Measurements from ENCODE around the gene GPSM3. TPM values are rescaled to one million over a fixed set of nuclear protein-coding genes. Genes with fewer than 3 reads are reported as not detected.

GPSM3 gene
- total RNA-seq, 1 experiment from 2014 or later, result 4.8 TPM

Small RNAs within 50 kb of the gene (microRNA-seq; reads per million reads assigned to microRNA genes)
- gene MIR6721 (10.0 reads per million, percentile 30 among the genes with 10 or more reads in this experiment), gene MIR6833 (not detected)

Other genes with a start within 250 kb of the GPSM3 start
- gene CFB, start 246.5 kb downstream of the GPSM3 start, total RNA-seq (2021), result 0.32 TPM in 1 of 2 replicates, not detected in the other
- gene NELFE, start 233.7 kb downstream of the GPSM3 start, total RNA-seq (2021), result 94.3 and 96.8 TPM in 2 replicates
- gene SKIC2, start 233.5 kb downstream of the GPSM3 start, total RNA-seq (2021), result 64.2 and 71.3 TPM in 2 replicates
- gene DXO, start 220.5 kb downstream of the GPSM3 start, total RNA-seq (2021), result 35.6 and 37.2 TPM in 2 replicates
- gene C4A, start 210.6 kb downstream of the GPSM3 start, total RNA-seq (2021), result 4.6 TPM in 2 replicates
- gene C4B, start 177.8 kb downstream of the GPSM3 start, total RNA-seq (2021), result 2.2 and 2.3 TPM in 2 replicates
- gene CYP21A2, start 154.2 kb downstream of the GPSM3 start, total RNA-seq (2021), result 0.15 TPM in 1 of 2 replicates, not detected in the other
- 11.5 and 13.6 TPM in 2 replicates for gene TNXB, start 83.3 kb downstream of the GPSM3 start, total RNA-seq (2021)
- 70.2 and 74.7 TPM in 2 replicates for gene ATF6B, start 64.4 kb downstream of the GPSM3 start, total RNA-seq (2021)
- gene FKBPL, start 62.4 kb downstream of the GPSM3 start, total RNA-seq (2021), result 13.5 and 14.1 TPM in 2 replicates
- gene PRRT1, start 40.7 kb downstream of the GPSM3 start, total RNA-seq (2021), result 4.5 and 4.7 TPM in 2 replicates
- 58.6 and 70.9 TPM in 2 replicates for gene PPT2, start 38.5 kb downstream of the GPSM3 start, total RNA-seq (2021)
- 31.3 and 32.4 TPM in 2 replicates for gene EGFL8, start 28.0 kb downstream of the GPSM3 start, total RNA-seq (2021)
- 102 and 108 TPM in 2 replicates for gene AGPAT1, start 16.6 kb downstream of the GPSM3 start, total RNA-seq (2021)
- 62.9 and 67.0 TPM in 2 replicates for gene RNF5, start 14.2 kb downstream of the GPSM3 start, total RNA-seq (2021)
- gene AGER, start 8.4 kb downstream of the GPSM3 start, total RNA-seq (2021), result 13.3 and 18.8 TPM in 2 replicates
- gene PBX2, start 2.4 kb downstream of the GPSM3 start, total RNA-seq (2021), result 84.0 and 97.2 TPM in 2 replicates
- gene NOTCH4, start 31.4 kb upstream of the GPSM3 start, total RNA-seq (2021), result 2.4 and 2.8 TPM in 2 replicates
- not detected in 2 replicates for gene TSBP1, start 179.3 kb upstream of the GPSM3 start, total RNA-seq (2021)
- gene BTNL2, start 214.5 kb upstream of the GPSM3 start, total RNA-seq (2021), result not detected in 2 replicates
- gene HLA-DRA, start 247.2 kb upstream of the GPSM3 start, total RNA-seq (2021), result not detected in 2 replicates

Measured in A673 (cell line).